Activated CD4-positive, alpha-beta T cell treated with anti-CD3 and anti-CD28 coated beads, Interleukin-2, amount 50 U/mL, for 48 hours (primary cell): Measurements from ENCODE around the gene MOSPD3.
"Not testable (repeated sequence)": the region's sequence is repeated elsewhere in the genome, so short reads cannot be mapped to it uniquely, and the experiment has no call there.

Source experiments
- DNase-seq, 2 experiments: peaks; one replicate each; pipeline ENCODE4 v3.0.0-alpha.2; 2020

The MOSPD3 gene

DNA sequence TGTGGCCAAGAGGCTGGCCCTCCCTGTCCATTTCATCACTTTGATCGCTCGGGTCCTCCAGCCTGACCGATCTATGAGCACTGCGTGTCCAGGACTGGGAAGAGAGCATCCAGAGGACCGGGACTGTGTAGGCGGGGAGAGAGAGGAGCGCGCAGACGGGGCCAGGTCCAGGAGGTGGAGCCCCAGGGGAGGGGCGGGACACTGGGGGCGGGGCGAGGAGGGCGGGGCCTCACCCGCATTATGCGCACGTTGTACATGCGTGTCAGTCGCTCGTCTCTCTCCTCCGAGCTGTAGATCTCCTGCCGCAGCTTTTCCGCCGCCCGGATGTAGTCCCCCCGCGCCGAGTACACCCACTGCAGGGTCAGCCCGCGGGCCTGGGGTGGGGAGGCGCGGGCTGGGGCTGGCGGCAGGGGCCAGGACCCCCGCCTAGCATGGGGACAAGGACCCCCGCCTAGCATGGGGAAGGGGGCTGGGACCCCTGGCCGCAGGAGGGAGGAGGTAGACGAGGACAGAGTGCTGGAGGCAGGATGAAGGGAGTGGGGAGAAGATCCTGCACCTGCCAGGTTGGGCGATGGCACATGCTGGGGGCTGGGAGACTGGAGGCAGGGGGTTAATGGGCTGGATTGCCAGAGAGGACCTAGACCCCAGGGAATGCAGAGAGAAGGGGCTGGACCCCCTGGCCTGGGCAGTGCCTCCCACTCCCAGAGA is 14.3 kb downstream of the MOSPD3 start:
- DNase-seq: peak; percentile 90 to 91

DNA sequence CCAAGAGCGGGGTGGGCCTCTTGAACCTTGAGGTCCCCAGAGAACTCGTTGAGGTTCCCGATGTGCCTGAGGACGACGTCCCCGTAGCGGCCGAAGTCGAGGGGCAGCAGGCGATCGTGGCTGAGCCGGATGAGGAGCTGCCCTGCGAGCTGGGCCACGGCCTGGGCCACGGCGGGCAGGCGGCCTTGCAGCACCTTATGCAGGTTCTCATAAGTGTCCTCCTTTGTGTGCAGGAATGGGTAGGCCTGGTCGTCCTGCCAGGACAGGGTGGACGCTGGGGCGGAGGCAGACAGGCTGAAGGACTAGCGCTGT is 14.9 kb downstream of the MOSPD3 start:
- no peak for DNase-seq

DNA sequence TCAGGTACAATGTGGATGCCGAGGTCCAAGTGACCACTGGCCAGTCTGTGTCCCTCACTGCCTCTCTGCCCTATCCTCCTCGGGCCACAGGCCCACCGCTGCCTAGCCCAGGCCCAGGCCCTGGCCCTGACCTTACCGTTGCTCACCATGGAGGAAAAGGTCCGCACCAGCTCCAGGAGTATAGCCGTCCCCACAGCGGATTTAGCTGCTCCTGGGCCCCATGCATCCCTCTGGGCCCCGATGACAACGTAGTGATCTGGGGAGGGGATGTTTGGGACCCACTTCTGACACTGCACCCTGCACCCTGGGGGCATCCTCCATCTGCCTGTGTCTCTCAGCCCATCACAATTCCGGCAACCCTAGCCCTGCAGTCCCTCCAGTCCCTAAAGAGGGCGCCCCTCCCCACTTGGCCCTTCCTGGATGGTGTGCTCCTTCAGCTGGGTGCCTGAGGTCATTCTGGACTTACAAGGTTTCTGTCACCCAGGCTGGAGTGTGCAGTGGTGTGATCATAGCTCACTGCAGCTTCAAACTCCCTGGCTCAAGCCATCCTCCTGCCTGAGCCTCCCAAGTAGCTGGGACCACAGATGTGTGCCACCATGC is 16.9 kb downstream of the MOSPD3 start:
- DNase-seq: peak; percentile 38 to 53

DNA sequence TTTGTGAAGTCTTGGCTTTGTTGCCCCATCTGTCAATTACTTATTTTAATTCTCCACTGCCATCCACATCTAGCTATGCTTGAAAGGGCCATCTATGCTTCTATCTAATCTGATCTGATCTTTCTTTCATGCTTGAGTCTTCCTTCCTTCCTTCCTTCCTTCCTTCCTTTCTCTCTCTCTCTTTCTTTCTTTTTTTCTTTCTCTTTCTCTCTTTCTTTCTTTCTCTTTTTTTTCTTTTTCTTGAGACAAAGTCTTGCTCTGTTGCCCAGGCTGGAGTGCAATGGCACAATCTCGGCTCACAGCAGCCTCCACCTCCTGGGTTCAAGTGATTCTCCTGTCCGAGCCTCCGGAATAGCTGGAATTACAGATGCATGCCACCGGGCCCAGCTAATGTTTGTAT is 17.7 kb downstream of the MOSPD3 start:
- DNase-seq: no peak

DNA sequence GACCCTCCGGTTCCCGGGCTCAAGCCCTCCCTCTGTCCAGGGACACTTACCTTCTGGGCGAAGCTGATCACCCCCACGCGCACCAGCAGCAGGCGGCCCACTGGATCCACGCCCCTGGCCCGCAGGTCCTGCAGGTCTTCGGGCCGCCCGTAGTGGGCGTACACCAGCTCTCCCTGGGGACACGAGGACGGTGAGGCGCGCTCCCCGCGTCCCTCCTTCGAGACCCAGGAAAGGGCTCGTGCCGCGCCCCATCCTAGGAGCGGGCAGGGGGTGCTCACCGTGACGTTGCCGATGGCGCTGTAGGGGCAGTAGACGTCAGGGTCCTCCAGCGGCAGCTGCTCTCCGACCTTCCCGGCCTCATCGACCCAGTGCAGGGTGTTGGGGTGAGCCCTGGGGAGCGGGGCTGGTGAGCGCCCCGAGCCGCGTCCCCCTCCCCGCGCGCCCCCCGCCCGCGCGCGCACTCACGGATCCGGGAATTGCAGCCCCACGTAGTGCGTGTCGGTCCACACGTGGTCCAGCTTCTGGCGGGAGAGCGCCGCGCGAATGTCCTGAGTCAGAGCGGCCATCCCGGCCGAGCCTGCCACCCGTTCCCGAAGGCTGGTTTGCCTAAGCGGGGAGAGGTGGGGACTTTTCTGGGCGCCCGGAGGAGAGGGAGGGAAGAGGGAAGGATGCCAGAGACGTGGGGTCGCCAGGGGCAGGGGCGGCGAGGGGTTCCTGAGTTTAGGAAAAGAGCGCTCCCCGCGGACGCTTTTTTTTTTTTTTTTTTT is 20.8 kb downstream of the MOSPD3 start:
- DNase-seq: peak; percentile 75 to 78

DNA sequence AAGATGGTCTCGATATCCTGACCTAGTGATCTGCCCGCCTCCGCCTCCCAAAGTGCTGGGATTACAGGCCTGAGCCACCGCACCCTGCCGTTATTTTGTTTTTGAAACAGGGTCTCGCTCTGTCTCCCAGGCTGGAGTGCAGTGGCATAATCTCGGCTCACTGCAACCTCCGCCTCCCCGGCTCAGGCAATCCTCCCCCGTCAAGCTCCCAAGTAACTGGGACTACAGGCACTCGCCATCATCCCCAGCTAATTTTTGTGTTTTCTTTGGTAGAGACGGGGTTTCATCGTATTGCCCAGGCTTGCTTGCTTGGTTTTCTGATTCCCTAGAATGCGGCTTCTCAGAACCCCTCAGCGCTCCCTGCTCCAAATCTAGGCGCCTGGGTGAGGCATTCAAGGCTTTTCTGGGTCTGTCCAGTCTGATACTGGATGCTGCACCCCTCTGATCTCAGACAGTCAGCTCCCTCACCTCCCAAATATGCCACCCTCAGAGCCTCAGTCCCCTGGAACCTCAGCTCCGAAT is 27.7 kb downstream of the MOSPD3 start:
- no peak for DNase-seq

DNA sequence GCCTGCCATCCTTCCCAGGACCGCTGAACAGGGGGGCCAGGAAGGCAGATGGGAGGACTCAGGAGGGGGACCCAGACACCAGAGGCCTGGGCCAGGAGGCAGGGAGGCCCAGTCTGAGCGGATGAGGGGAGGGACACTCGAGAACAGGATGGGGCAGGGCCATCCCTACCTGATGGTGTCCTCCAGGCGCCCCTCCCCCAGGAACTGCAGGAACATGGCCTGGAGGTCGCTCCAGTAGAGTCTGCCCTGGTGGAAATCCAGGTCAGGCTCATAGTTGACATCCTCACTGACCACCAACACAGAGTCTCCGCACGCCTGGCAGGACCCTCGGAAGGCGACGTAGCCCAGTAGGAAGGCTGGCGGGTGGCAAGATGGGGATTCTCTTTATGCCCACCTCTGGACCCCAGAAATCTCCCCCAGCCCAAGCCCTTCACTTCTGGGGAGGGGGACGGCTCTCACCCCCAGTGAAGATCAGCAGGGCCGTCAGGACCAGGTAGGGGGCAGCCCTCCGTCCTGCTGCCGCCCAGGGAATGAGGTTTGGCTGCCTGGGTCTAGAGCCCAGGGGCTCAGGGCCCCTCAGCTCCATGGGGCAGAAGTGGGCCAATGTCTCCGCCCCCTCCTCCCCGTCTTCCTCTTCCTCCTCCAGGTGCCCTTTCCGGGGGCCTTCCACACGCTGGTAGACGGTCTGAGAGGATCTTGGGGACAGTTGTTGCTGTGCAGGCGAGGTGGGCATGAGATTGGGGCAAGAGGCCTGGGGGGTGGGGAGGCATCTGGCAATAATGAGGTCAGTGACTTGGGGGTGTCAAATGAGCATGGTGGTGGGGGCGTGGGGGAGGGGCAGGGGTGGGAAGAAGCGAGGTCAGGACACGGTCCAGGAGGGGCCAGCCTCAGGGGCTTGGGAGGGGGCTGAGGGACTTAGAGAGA is 28.4 kb downstream of the MOSPD3 start:
- no peak for DNase-seq

DNA sequence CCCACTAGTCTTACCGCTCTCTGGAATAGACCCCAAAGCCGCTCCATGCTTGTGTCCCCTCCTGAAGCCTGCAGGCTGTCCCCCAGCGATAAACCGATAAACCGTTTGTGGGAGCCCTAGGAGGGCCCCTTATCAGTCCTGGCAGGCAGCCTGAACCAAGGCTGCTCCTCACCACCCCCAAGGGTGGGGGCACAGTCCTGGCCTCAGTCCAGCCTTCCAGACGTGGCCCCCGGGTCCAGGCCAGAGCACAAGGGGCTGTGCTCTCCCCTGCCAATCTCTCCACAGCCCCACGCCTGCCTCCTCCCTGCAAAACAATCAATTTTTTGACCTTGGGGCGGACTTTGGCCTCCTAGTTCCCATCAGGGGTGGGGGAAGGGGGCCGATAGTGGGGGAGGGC is 29.1 kb downstream of the MOSPD3 start, which contains the start of gene TFR2:
Gene TFR2 (minus strand): TSS at position 90 of the 397 bp plus-strand sequence. CDS start 43 bp downstream, at position 47.
- no peak for DNase-seq

DNA sequence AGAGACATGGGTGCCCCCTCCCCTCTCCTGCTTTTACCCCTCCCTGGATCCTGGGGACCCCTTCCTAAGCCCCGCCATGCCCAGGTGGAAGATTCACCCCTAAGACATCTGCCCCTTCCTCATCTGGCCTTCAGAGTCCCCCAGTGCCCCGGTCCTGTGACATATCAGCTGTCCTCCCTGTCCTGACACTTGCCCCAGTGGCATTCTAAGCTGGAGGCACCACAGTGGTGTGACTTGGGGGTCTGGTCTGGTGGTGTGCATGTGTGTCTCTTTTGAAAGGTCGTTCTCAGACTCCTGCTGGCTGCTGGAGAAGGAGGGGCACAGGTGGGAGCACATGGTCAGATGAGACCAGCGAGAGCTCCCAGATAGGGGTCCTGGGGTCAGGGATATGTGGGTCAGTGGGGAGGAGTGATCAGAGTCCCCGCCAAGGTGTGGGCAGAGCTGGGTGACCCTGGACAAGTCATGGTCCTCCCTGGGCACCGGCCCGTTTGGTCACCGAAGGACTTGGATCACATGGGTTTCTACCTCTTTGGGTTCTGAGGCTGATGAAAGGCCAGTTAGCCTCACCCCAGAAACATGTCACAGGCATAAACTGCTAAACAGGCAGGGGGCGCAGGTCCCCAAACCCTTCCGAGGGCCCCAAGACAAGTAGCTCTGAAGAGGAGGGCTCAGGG is 29.7 kb downstream of the MOSPD3 start:
- no peak for DNase-seq

DNA sequence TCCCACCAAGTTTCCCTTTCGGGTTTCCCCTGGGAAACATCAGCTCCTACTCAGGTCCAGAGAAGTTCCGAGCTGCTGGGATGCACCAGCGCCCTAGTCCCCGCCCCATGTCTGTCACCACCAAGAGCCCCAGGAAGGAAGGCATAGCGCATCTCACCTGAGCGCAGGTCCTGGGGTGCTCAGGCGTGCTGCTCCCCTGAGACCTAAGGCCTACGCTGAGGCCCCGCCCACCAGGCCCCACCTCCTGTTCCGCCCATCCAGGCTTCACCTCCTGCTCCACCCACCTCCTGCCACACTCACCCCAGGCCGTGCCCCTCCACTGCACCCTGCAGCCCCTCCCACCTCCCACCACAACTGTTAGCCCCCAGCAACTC is 30.2 kb downstream of the MOSPD3 start:
- DNase-seq: peak; percentile 44 to 54

DNA sequence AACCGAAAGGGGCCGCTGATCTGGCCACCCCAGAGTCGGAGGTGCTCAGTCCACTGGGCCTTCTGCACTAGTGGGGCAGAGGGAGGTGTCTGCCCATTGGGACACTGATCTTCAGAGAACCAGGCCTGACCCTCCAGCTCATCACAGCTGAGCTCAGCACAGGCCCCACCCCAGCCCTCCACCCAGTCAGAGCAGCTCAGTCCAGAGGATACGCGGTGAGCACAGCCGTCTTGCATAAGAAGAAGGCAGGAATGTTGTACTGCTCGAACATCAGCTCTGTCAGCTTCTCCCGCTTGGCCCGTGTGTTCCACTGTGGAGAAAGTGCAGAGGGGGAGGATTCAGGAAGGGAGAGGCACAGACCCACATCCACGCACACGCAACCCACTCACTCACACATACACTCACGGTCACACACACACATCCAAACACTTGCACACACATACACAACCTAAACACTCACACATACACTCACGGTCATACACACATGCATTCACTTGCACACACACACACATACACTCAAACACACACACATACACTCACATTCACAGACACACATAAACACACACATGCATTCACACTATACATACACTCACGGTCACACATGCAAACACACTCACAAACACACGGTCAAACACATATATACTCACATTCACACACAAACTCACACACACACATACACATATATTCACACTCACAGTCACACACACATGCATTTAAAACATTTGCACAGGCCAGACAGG is 37.7 kb downstream of the MOSPD3 start:
- no peak for DNase-seq

DNA sequence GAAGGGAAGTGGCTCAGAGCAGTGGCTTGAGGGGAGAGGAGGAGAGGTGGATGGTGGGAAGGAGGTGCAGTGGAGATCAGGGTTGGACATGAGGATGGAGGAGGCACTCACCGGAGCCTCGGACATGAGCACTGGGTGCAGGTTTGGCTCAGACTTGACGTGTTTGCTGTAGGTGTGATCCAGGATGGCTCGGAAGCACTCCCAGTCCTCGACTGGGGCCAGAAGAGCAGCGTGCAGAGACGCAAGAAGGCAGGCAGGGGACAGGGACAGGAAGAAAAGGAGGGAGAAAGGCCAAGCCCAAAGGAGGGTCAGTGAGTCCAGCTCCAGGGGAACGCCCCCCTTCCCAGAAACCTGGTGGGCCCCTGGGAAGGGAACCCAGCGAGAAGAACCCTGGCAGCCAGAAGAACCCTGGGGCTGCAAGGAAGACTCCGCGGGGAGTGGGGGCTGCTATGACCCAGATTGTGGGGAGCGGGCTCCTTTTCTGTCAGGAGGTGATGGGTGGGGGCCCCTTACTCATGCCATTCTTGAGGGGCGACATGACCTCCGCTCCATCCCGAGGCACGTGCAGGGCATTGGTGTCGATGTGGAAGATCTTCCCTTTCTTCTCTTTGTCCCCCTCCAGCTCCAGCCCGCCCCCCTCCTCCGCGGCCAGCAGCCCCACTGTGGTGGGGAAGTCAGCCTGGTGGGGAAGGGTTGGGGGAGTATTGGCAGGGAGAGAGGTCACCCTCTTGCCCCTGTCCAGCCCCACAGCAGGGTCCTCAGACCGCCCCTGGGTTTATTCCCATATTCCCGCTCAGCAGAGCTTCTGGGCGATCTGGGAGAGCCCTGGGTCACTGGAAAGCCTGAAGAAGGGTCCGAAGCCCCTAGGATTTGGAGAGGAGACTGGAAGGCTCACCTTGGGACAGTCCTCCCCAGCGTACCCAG is 42.8 kb downstream of the MOSPD3 start:
- no peak for DNase-seq

DNA sequence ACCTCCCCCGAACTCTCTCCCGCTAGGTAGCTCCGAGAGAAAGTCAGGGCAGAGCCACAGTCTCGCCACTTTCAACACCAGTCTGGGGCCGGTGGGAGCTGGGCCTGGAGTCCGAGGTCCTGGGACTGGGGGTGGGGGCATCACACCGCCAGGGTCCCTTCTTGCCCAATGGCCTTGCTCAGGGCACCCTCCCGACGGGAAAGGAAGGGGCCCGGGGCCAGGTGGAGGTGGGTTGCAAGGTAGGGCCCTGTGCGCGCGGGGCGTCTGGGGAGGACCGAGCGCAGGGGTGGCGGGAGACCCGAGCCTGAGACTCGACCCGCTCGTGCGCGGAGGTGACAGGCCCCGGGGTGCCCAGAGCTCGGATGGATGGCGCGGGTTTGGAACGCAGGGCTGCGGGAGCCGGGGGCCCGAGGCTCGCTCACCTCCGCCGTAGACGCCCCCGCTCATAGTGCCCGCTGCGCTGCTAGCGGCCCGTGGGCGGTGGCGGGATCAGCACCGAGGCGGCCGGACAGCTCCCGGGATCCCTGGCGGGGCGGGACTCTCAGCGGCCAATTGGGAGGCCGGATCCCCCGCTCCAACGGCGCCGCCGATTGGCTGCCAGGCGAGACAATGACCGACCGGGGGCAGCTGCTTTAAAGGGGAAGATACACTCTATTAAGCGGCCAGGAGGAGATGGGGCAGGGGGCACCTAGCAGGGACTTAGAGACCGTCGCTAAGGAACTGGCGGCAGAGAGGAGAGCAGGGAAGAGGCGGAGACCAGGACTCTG is 43.8 kb downstream of the MOSPD3 start, which contains the start of gene ACTL6B:
Gene ACTL6B (minus strand): TSS at position 541 of the 767 bp plus-strand sequence. CDS start 94 bp downstream, at position 447.
- peak; percentile 70 to 76 for DNase-seq

DNA sequence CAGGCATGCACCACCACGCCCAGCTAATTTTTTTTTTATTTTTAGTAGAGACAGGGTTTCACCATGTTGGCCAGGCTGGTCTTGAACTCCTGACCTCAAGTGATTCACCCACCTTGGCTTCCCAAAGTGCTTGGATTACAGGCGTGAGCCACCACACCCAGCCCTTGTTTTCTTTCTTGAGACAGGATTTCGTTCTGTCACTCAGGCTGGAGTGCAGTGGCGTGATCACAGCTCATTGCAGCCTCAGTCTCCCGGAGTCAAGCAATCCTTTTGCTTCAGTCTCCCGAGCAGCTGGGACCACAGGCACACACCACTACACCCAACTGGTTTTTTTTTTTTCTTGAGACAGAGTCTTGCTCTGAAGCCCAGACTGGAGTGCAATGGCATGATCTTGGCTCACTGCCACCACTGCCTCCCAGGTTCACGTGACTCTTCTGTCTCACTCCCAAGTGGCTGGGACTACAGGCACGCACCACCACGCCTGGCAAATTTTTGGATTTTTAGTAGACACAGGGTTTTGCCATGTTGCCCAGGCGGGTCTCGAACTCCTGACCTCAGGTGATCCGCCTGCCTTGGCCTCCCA is 49.9 kb downstream of the MOSPD3 start:
- DNase-seq: not testable (repeated sequence)
